Choroid plexus epithelial cell (primary cell): ENCODE measurements around the gene CLEC4G.

Experiments
- DNase-seq: peaks from one replicate; pipeline ENCODE4 v3.0.0-alpha.2; 2010; ENCODE audit warnings: low read depth
- H3K4me3 ChIP-seq: 2 replicates; pipeline ENCODE4 v1.5.1; 2011; ENCODE audit warnings: low read depth, mild to moderate bottlenecking, control low read depth, low read length, moderate library complexity
- CTCF ChIP-seq: conservative IDR thresholded peaks from 2 replicates; pipeline ENCODE4 v1.5.1; 2011; ENCODE audit warnings: low read depth, mild to moderate bottlenecking, control low read depth, inconsistent platforms, low read length, moderate library complexity

The CLEC4G gene

GRCh38 chr19:7729211-7729610 lies 2.7 kb downstream of the CLEC4G start:
- DNase-seq, result no peak
- no peak overlapping the region for H3K4me3 ChIP-seq
- no peak for TF ChIP-seq CTCF

GRCh38 chr19:7725791-7726190 lies 6.1 kb downstream of the CLEC4G start:
- no peak overlapping the region for H3K4me3 ChIP-seq
- TF ChIP-seq CTCF, result no peak
- no peak for DNase-seq

- DNase-seq, result no peak
- H3K4me3 ChIP-seq, result no peak overlapping the region
- no peak for TF ChIP-seq CTCF
Observed at GRCh38 chr19:7722231-7722651, 9.7 kb downstream of the CLEC4G start.

GRCh38 chr19:7720351-7720750 lies 11.6 kb downstream of the CLEC4G start:
- no peak overlapping the region for H3K4me3 ChIP-seq
- no peak for TF ChIP-seq CTCF
- DNase-seq, result no peak

- H3K4me3 ChIP-seq, result no peak overlapping the region
- no peak for TF ChIP-seq CTCF
- no peak for DNase-seq
Observed at GRCh38 chr19:7718668-7719067, 13.2 kb downstream of the CLEC4G start.

GRCh38 chr19:7716762-7717161 lies 15.1 kb downstream of the CLEC4G start:
- DNase-seq, result no peak
- TF ChIP-seq CTCF, result no peak
- H3K4me3 ChIP-seq, result no peak overlapping the region

- no peak overlapping the region for H3K4me3 ChIP-seq
- DNase-seq, result no peak
- TF ChIP-seq CTCF, result no peak
Observed at GRCh38 chr19:7715671-7716070, 16.2 kb downstream of the CLEC4G start.
